GM12878 (cell line): ENCODE results near the gene RAB40B. TPM values are rescaled to one million over a fixed set of nuclear protein-coding genes. Genes with fewer than 3 reads are reported as not detected.

Experiments
- ATAC-seq: fragments of 200-7000 bp; cut with Tn5 transposase; 3 replicates; pipeline ENCODE4 v1.9.1; 2020; ENCODE audit warnings: mild to moderate bottlenecking, moderate library complexity
- BruUV-seq: library from RNA; stranded (reverse); fragments of 400-500 nt; replicated peaks from 2 replicates; lab custom pipeline; 2021; lab: Mats Ljungman, UMichigan
- CTCF ChIA-PET: fragments of 300-600 bp; sonication (Branson Sonifier 250); formaldehyde crosslinking; extraction: SDS; loops from one replicate; lab custom pipeline; 2021; ENCODE audit warnings: inconsistent platforms; lab: Yijun Ruan, JAX
- POLR2A ChIA-PET: fragments of 350-600 bp; formaldehyde crosslinking; extraction: SDS; loops from one replicate; lab custom pipeline; 2021; ENCODE audit warnings: inconsistent platforms; lab: Charles Lee
- RAD21 ChIA-PET: fragments of 300-600 bp; sonication (Branson Sonifier 250); formaldehyde crosslinking; loops from one replicate; lab custom pipeline; 2023; ENCODE audit warnings: antibody characterized with exemption; ENCODE audit not compliant: unreplicated experiment; lab: Charles Lee
- SMC1A ChIA-PET: fragments of 300-600 bp; sonication (Branson Sonifier 250); formaldehyde crosslinking; loops from one replicate; lab custom pipeline; 2023; ENCODE audit not compliant: unreplicated experiment, uncharacterized antibody; lab: Charles Lee
- DNase-seq: peaks from one replicate; pipeline ENCODE4 v3.0.0-alpha.2; 2011; ENCODE audit warnings: low read depth, low spot score
- FAIRE-seq: peaks from 3 replicates; lab custom pipeline; 2011; peaks lifted over from hg19 to GRCh38; lab: Jason Lieb, UNC
- H2AFZ ChIP-seq: 2 replicates; pipeline ENCODE4 v1.6.0; 2011; ENCODE audit warnings: low read depth, low read length, control low read depth; ENCODE audit not compliant: control insufficient read depth
- H3K27ac ChIP-seq: 2 replicates; pipeline ENCODE4 v1.5.1; 2011; ENCODE audit warnings: control low read depth; ENCODE audit not compliant: control insufficient read depth, insufficient read depth
- H3K27me3 ChIP-seq, 2 experiments: replicated peaks in 1 of 2; 2 replicates each; pipeline versions ENCODE4 v1.6.0 to v1.6.1; 2011; ENCODE audit warnings: low read length in 1 of 2; ENCODE audit not compliant: control insufficient read depth in 2 of 2, insufficient read depth in 2 of 2
- H3K36me3 ChIP-seq, 2 experiments: 2 replicates each; pipeline ENCODE4 v1.5.1; 2011; ENCODE audit warnings: low read length in 1 of 2; ENCODE audit not compliant: control insufficient read depth in 2 of 2, insufficient read depth in 2 of 2
- H3K4me1 ChIP-seq: 2 replicates; pipeline ENCODE4 v1.6.1; 2011; ENCODE audit warnings: mild to moderate bottlenecking, low read length, moderate library complexity, mixed read lengths; ENCODE audit not compliant: control insufficient read depth, insufficient read depth
- H3K4me2 ChIP-seq: 2 replicates; pipeline ENCODE4 v1.6.0; 2011; ENCODE audit warnings: control low read depth; ENCODE audit not compliant: control insufficient read depth, insufficient read depth
- H3K4me3 ChIP-seq: fragments of 200-600 bp; sonication (generic); 2 replicates; pipeline ENCODE4 v1.5.1; 2016
- H3K79me2 ChIP-seq: 2 replicates; pipeline ENCODE4 v1.6.0; 2011; ENCODE audit warnings: low read length; ENCODE audit not compliant: control insufficient read depth, insufficient read depth
- H3K9ac ChIP-seq: 2 replicates; pipeline ENCODE4 v1.8.0; 2011; ENCODE audit warnings: low read length, control low read depth, mixed read lengths; ENCODE audit not compliant: control insufficient read depth, insufficient read depth
- H3K9me3 ChIP-seq: replicated peaks from 3 replicates; pipeline ENCODE4 v1.5.1; 2011; ENCODE audit warnings: mild to moderate bottlenecking, low read length; ENCODE audit not compliant: control insufficient read depth, insufficient read depth
- H4K20me1 ChIP-seq: 2 replicates; pipeline ENCODE4 v1.6.0; 2011; ENCODE audit not compliant: control insufficient read depth, insufficient read depth
- EP300 ChIP-seq, 2 experiments: fragments of 150-350 bp in 1 of 2; IDR thresholded peaks; 2 replicates each; pipeline ENCODE4 v1.6.1; 2011 to 2012; ENCODE audit warnings: low read depth in 2 of 2, low read length in 2 of 2, borderline replicate concordance in 1 of 2, improper control_type of control experiment in 1 of 2, inconsistent platforms in 1 of 2; ENCODE audit not compliant: control insufficient read depth in 1 of 2
- ESRRA ChIP-seq: IDR thresholded peaks from 2 replicates; pipeline ENCODE4 v1.6.1; 2012; ENCODE audit warnings: mild to moderate bottlenecking, low read length, improper control_type of control experiment
- GABPA ChIP-seq: IDR thresholded peaks from 2 replicates; pipeline ENCODE4 v1.6.1; 2014; ENCODE audit warnings: antibody characterized with exemption, low read depth, mild to moderate bottlenecking, inconsistent platforms
- GATAD2B ChIP-seq: fragments of 450-650 bp; conservative IDR thresholded peaks from 2 replicates; pipeline ENCODE4 v1.6.1; 2017; ENCODE audit warnings: low read depth, mild to moderate bottlenecking, moderate library complexity
- IKZF2 ChIP-seq, 2 experiments: fragments of 450-650 bp; IDR thresholded peaks; 2 replicates each; pipeline ENCODE4 v1.6.1; 2017; ENCODE audit warnings: mild to moderate bottlenecking in 2 of 2, moderate library complexity in 2 of 2
- MEF2B ChIP-seq: fragments of 450-650 bp; IDR thresholded peaks from 2 replicates; pipeline ENCODE4 v1.6.1; 2018; ENCODE audit warnings: mild to moderate bottlenecking, moderate library complexity; ENCODE audit not compliant: partially characterized antibody, poor library complexity, severe bottlenecking
- NR2C2 ChIP-seq: IDR thresholded peaks from 2 replicates; pipeline ENCODE4 v1.6.1; 2011; ENCODE audit warnings: borderline replicate concordance, low read depth; ENCODE audit not compliant: control insufficient read depth, insufficient read length
- PAX5 ChIP-seq: IDR thresholded peaks from 2 replicates; pipeline ENCODE4 v1.6.1; 2011; ENCODE audit warnings: low read depth, low read length, borderline replicate concordance
- RCOR1 ChIP-seq: conservative IDR thresholded peaks from 2 replicates; pipeline ENCODE4 v1.6.1; 2012; ENCODE audit warnings: low read depth, low read length, improper control_type of control experiment
- TAF1 ChIP-seq: IDR thresholded peaks from 2 replicates; pipeline ENCODE4 v1.6.1; 2011; ENCODE audit warnings: mild to moderate bottlenecking, low read depth, low read length, borderline replicate concordance
- TBL1XR1 ChIP-seq: IDR thresholded peaks from 2 replicates; pipeline ENCODE4 v1.6.1; 2012; ENCODE audit warnings: low read depth, low read length, improper control_type of control experiment
- ZSCAN29 ChIP-seq: fragments of 450-650 bp; IDR thresholded peaks from 2 replicates; pipeline ENCODE4 v1.6.1; 2017; ENCODE audit warnings: mild to moderate bottlenecking, moderate library complexity
- WGBS: methylation state at CpG from one replicate; pipeline ENCODE4 v1.1.6; 2016; ENCODE audit warnings: low lambda C conversion rate; ENCODE audit not compliant: insufficient replicate concordance, insufficient coverage; ENCODE audit errors: missing lambda C conversion rate; 5-methylcytosine and 5-hydroxymethylcytosine counted together
- in situ Hi-C: fragments of 300-500 bp; cut with MboI; formaldehyde crosslinking; loops from 9 replicates; pipeline ENCODE4 v1.14.3; 2018; ENCODE audit warnings: mixed read lengths
- intact Hi-C: fragments of 100-400 bp; cut with micrococcal nuclease; formaldehyde crosslinking; loops from one replicate; pipeline ENCODE4 v1.14.2; 2022; ENCODE audit not compliant: unreplicated experiment
- polyA plus RNA-seq, 11 experiments: library from polyadenylated mRNA; depleted of rRNA in 4 of 11; unstranded in 6 of 11; stranded (reverse) in 5 of 11; fragments of >200 nt; fragmentation: Nextera tagmentation in 4 of 11; fragmentation: Illumina TruSeq in 1 of 11; extraction: Ambion mirVana in 4 of 11; extraction: Trizol in 1 of 11; gene quantifications; 1 replicate in 1 of 11; 2 replicates in 10 of 11; pipeline versions ENCODE4 v1.2.1 to v1.2.3, GENCODE V29; 2011 to 2016; ENCODE audit warnings: inconsistent platforms in 2 of 11, missing spikeins in 2 of 11, low read depth in 1 of 11
- total RNA-seq, 4 experiments: library from RNA; depleted of rRNA in 3 of 4; stranded (reverse); fragments of >200 nt in 3 of 4; fragmentation: Illumina TruSeq in 1 of 4; extraction: Trizol in 1 of 4; gene quantifications; 2 replicates each; pipeline versions ENCODE4 v1.2.1 to v1.2.3, GENCODE V29; 2013 to 2021
- TF ChIP-seq, protein P1 (sequence below): fragments of 450-650 bp; IDR thresholded peaks from 2 replicates; pipeline ENCODE4 v1.6.1; 2016; ENCODE audit warnings: mild to moderate bottlenecking, moderate library complexity, borderline replicate concordance
- TF ChIP-seq, protein P2 (sequence below): fragments of 450-650 bp; IDR thresholded peaks from 2 replicates; pipeline ENCODE4 v1.6.1; 2016; ENCODE audit warnings: mild to moderate bottlenecking
- TF ChIP-seq, protein P3 (sequence below): fragments of 450-650 bp; IDR thresholded peaks from 2 replicates; pipeline ENCODE4 v1.6.1; 2017; ENCODE audit warnings: mild to moderate bottlenecking, moderate library complexity

RAB40B gene
- total and polyA plus RNA-seq, 10 of the 15 experiments (the other 5 are each of a cell fraction or from before 2014, with no cell fraction given): 0.06 to 2.8 (median 1.4) TPM

DNA sequence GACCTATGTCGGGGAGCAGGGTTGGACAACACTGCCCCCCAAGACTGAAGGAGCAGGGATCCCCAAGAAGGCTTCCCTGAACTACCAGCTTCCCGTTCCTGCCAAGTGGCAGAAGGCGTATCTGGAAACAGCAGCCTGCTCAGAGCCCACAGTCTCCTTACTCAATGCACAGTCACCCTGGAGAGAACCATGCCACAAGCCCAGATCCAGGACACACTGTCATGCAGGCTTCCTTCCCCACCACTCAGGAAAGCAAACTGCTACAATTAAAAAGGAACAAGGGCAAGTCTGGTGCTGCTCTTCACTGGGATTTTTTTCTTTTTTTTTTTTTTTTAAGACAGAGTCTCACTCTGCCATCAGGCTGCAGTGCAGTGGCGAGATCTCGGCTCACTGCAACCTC lies 58.5 kb downstream of the RAB40B start:
- ChIA-PET POLR2A (interaction anchor here (0.6 kb wide), 1 partner anchor 373 kb away, joined by 4 read pairs; no protein-coding TSS in a partner anchor), CTCF (interaction anchor here (0.9 kb wide), 1 partner anchor 89 kb away, joined by 4 read pairs; no protein-coding TSS in a partner anchor), RAD21 (no interaction called here), SMC1A (no interaction called here)
- ATAC-seq: no peak
- Histone ChIP-seq H3K27me3 (no peaks in the 10 kb centered on the region), H3K9me3 (no peaks in the 10 kb centered on the region; the same call in 2 of the 3 replicates), H3K9ac (no peak overlapping the region), H2AFZ (no peak overlapping the region), H3K4me3 (no peak overlapping the region), H4K20me1 (peaks cover 6% of the 10 kb centered on the region; the same call in 1 of the 2 replicates), H3K4me2 (no peak overlapping the region), H3K36me3 (peaks cover 12 to 24% of the 10 kb centered on the region in 2 experiments), H3K4me1 (no peaks in the 10 kb centered on the region; the same call in 1 of the 2 replicates), H3K79me2 (peaks cover 54% of the 10 kb centered on the region), H3K27ac (no peak overlapping the region)
- BruUV-seq: no TSS peak
- no peak for FAIRE-seq
- in situ Hi-C loops (no loop called here), intact Hi-C loops (loop anchor here (10.0 kb wide), 1 partner anchor 115 kb away; the partner anchor contains the start of gene TBCD)
- 100% methylated on average over 3 of the region's 5 CpGs for WGBS
- DNase-seq: no peak
- TF ChIP-seq MEF2B: no peak
- TF ChIP-seq TAF1: no peak
- TF ChIP-seq ZSCAN29: no peak
- TF ChIP-seq EP300 (IDR thresholded peaks at IDR 0.05; ENCODE audit: borderline replicate concordance in 1 of 2, control insufficient read depth in 1 of 2, low read depth in 2 of 2, low read length in 2 of 2): no peak
- TF ChIP-seq ESRRA: no peak
- TF ChIP-seq, protein P1, sequence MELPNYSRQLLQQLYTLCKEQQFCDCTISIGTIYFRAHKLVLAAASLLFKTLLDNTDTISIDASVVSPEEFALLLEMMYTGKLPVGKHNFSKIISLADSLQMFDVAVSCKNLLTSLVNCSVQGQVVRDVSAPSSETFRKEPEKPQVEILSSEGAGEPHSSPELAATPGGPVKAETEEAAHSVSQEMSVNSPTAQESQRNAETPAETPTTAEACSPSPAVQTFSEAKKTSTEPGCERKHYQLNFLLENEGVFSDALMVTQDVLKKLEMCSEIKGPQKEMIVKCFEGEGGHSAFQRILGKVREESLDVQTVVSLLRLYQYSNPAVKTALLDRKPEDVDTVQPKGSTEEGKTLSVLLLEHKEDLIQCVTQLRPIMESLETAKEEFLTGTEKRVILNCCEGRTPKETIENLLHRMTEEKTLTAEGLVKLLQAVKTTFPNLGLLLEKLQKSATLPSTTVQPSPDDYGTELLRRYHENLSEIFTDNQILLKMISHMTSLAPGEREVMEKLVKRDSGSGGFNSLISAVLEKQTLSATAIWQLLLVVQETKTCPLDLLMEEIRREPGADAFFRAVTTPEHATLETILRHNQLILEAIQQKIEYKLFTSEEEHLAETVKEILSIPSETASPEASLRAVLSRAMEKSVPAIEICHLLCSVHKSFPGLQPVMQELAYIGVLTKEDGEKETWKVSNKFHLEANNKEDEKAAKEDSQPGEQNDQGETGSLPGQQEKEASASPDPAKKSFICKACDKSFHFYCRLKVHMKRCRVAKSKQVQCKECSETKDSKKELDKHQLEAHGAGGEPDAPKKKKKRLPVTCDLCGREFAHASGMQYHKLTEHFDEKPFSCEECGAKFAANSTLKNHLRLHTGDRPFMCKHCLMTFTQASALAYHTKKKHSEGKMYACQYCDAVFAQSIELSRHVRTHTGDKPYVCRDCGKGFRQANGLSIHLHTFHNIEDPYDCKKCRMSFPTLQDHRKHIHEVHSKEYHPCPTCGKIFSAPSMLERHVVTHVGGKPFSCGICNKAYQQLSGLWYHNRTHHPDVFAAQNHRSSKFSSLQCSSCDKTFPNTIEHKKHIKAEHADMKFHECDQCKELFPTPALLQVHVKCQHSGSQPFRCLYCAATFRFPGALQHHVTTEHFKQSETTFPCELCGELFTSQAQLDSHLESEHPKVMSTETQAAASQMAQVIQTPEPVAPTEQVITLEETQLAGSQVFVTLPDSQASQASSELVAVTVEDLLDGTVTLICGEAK: no peak
- no peak for TF ChIP-seq RCOR1
- TF ChIP-seq TBL1XR1: no peak
- TF ChIP-seq IKZF2 (IDR thresholded peaks at IDR 0.05): no peak
- TF ChIP-seq, protein P2, sequence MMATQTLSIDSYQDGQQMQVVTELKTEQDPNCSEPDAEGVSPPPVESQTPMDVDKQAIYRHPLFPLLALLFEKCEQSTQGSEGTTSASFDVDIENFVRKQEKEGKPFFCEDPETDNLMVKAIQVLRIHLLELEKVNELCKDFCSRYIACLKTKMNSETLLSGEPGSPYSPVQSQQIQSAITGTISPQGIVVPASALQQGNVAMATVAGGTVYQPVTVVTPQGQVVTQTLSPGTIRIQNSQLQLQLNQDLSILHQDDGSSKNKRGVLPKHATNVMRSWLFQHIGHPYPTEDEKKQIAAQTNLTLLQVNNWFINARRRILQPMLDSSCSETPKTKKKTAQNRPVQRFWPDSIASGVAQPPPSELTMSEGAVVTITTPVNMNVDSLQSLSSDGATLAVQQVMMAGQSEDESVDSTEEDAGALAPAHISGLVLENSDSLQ: no peak
- no peak for TF ChIP-seq PAX5
- TF ChIP-seq, protein P3, sequence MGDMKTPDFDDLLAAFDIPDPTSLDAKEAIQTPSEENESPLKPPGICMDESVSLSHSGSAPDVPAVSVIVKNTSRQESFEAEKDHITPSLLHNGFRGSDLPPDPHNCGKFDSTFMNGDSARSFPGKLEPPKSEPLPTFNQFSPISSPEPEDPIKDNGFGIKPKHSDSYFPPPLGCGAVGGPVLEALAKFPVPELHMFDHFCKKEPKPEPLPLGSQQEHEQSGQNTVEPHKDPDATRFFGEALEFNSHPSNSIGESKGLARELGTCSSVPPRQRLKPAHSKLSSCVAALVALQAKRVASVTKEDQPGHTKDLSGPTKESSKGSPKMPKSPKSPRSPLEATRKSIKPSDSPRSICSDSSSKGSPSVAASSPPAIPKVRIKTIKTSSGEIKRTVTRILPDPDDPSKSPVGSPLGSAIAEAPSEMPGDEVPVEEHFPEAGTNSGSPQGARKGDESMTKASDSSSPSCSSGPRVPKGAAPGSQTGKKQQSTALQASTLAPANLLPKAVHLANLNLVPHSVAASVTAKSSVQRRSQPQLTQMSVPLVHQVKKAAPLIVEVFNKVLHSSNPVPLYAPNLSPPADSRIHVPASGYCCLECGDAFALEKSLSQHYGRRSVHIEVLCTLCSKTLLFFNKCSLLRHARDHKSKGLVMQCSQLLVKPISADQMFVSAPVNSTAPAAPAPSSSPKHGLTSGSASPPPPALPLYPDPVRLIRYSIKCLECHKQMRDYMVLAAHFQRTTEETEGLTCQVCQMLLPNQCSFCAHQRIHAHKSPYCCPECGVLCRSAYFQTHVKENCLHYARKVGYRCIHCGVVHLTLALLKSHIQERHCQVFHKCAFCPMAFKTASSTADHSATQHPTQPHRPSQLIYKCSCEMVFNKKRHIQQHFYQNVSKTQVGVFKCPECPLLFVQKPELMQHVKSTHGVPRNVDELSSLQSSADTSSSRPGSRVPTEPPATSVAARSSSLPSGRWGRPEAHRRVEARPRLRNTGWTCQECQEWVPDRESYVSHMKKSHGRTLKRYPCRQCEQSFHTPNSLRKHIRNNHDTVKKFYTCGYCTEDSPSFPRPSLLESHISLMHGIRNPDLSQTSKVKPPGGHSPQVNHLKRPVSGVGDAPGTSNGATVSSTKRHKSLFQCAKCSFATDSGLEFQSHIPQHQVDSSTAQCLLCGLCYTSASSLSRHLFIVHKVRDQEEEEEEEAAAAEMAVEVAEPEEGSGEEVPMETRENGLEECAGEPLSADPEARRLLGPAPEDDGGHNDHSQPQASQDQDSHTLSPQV: no peak
- TF ChIP-seq NR2C2: no peak
- TF ChIP-seq GATAD2B: no peak
- no peak for TF ChIP-seq GABPA
